LNCAP (cell line): Measurements from ENCODE around the gene LIG1.

ENCODE experiments used
- TF ChIP-seq, protein P1 (sequence below): fragments of 450-650 bp; IDR thresholded peaks from 2 replicates; pipeline ENCODE4 v1.5.1; 2017; ENCODE audit warnings: mild to moderate bottlenecking

LIG1 gene

DNA sequence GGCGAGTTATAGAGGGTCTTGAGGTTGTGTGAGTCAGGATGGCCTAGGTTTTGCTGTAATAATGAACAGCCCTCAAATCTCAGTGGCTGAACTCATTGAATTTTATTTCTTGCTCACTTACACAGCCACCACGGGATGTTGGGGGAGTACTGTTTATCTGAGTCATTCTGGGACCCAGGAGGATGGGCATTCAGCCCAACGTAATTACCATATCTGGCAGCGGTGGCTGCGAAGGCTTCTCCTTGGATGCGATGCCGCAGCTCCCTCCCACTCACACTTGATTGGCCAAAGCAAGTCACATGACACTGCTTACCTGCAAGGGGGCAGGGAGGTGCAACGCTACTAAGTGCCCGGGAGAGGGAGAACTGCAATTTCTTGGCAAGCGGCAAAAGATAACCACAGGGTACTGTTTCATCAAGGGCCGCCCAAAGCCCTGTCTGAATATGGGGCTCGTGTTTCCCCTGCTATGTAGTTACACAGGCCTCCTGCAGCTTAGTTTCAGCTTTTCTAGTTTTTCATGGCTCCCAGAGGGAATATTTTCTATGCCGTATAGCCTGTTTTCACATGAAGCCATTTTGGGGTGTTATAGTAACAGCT is 20.2 kb upstream of the LIG1 start:
- TF ChIP-seq, protein P1, sequence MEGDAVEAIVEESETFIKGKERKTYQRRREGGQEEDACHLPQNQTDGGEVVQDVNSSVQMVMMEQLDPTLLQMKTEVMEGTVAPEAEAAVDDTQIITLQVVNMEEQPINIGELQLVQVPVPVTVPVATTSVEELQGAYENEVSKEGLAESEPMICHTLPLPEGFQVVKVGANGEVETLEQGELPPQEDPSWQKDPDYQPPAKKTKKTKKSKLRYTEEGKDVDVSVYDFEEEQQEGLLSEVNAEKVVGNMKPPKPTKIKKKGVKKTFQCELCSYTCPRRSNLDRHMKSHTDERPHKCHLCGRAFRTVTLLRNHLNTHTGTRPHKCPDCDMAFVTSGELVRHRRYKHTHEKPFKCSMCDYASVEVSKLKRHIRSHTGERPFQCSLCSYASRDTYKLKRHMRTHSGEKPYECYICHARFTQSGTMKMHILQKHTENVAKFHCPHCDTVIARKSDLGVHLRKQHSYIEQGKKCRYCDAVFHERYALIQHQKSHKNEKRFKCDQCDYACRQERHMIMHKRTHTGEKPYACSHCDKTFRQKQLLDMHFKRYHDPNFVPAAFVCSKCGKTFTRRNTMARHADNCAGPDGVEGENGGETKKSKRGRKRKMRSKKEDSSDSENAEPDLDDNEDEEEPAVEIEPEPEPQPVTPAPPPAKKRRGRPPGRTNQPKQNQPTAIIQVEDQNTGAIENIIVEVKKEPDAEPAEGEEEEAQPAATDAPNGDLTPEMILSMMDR: peak; percentile 28; the same call in 1 of the 2 replicates

GRCh38 chr19:48186541-48186991 is 16.4 kb upstream of the LIG1 start:
- TF ChIP-seq, protein P1: no peak

DNA sequence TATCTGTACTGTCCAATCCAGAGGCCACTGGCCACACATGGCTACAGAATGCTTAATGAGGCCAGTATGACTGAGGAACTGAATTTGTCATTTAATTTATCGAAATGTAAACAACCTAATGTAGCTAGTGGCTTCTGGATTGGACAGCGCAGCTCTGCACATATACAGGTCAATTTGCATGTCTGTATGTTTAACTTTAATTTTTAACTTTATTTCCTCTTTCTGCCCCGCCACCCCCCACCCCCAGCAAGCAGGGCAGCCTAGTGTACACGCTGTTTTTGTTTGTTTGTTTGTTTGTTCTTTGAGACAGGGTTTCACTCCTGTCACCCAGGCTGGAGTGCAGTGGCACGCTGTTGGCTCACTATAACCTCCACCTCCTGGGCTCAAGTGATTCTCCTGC is 15.9 kb upstream of the LIG1 start:
- TF ChIP-seq, protein P1: no peak

DNA sequence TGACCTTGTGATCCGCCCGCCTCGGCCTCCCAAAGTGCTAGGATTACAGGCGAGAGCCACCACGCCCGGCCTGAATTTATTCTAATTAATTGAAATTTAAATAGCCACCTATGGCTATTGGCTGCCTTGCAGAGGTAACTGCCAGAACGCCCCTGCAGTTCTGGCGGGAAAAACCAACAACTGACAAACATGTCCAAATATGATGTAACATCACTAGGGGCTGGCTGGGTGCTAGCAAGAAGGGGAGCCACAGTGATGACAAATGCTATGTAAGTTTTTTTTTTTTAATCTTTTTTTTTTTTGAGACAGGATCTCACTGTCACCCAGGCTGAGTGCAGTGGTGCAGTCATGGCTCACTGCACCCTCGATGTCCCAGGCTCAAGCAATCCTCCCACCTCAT is 13.2 kb upstream of the LIG1 start:
- TF ChIP-seq, protein P1: no peak

DNA sequence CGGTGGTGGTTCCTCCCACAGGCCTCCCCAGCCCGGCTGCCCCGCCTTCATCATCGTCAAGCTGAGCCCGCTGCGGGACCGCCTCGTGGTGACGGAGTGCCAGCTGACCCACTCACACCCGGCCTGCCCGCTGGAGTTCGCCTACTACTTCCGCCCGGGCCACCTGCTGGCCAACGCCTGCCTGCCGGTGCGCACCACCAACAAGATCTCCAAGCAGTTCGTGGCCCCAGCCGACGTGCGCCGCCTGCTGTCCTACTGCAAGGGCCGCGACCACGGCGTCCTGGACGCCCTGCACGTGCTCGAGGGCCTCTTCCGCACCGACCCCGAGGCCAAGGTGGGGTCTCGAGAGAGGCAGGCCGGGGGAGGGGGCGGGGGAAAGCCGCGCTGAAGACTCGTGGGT is 12.3 kb upstream of the LIG1 start:
- TF ChIP-seq, protein P1: no peak

- TF ChIP-seq, protein P1: no peak
Observed at GRCh38 chr19:48181505-48181904, 11.4 kb upstream of the LIG1 start.

GRCh38 chr19:48176226-48176625 is 6.1 kb upstream of the LIG1 start:
- TF ChIP-seq, protein P1: no peak

DNA sequence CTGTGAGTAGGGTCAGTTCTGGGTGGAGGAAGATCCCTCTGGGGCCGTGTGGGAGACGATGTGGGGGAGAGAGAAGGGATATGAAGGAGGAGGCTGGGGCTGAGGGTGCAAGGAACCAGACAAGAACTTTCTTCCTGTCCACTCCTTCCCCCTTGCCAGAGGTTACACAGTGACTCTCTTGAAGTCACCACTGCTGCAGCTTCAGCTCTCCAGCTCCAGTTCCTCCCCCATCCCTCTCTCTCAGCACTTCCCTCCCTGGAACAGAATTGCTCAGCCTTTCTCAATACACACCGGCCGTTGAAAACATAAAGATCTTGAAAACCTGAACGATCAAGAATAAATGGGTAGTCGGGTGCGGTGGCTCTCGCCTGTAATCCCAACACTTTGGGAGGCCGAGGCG is 5.4 kb upstream of the LIG1 start:
- TF ChIP-seq, protein P1: no peak
